Spleen (tissue), 7 donors: ENCODE measurements around the gene NRBF2.

ENCODE experiments used
- POLR2A ChIP-seq, 3 donors: fragments of 450-650 bp; IDR thresholded peaks; one replicate each; pipeline ENCODE4 v1.5.1; 2017; ENCODE audit warnings: antibody characterized with exemption in 3 of 3, mild to moderate bottlenecking in 1 of 3
- TF ChIP-seq, protein P1 (sequence below), 11 experiments: fragments of 200-600 bp in 7 of 11; fragments of 450-650 bp in 4 of 11; sonication (generic) in 4 of 11; IDR thresholded peaks in 8 of 11; conservative IDR thresholded peaks in 3 of 11; 1 replicate in 7 of 11; 2 replicates in 4 of 11; pipeline versions ENCODE4 v1.4.0 to v1.8.0; 2016 to 2021; ENCODE audit warnings: antibody characterized with exemption in 11 of 11, inconsistent platforms in 4 of 11, mild to moderate bottlenecking in 1 of 11
- donor health status: DM: no; HTN: no; CAD: no; lungs with moderate emphysema.
- donor health status: DM: no; HTN: no; CAD: no.
- donor health status: DM: no; HTN: no; CAD: no.

DNA sequence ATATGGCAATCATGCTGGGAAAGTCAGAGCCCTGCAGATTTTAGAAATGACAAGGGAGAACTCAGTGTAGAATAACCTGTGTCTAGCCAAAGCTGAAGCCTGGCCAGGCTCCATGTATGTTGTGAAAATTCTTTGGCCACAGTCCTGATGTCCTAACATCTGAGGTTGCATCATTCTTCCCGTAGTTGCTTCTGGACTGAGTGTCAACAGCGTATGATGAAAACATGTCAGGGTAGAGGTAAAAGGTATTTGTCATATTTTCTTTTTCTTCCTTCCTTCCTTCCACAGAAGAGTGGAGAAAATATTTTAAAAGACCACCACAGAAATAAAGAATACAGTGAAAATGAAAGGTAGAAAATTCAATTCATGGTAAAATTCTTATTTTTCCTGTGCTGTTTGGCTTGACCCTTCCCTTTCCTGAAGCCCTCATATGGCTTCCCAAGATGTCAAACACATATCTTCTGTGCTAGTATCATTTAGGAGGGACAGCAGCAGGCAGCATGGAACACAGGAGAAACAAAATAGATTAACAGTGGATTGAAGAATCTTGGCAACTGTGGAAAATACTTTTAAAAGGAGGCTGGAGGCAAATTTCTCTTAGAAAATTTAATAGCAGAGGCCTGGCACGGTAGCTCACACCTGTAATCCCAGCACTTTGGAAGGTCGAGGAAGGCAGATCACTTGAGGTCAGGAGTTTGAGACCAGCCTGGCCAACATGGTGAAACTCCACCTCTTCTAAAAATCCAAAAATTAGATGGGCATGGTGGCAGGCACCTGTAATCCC, 18.9 kb upstream of the NRBF2 start:
- TF ChIP-seq, protein P1, sequence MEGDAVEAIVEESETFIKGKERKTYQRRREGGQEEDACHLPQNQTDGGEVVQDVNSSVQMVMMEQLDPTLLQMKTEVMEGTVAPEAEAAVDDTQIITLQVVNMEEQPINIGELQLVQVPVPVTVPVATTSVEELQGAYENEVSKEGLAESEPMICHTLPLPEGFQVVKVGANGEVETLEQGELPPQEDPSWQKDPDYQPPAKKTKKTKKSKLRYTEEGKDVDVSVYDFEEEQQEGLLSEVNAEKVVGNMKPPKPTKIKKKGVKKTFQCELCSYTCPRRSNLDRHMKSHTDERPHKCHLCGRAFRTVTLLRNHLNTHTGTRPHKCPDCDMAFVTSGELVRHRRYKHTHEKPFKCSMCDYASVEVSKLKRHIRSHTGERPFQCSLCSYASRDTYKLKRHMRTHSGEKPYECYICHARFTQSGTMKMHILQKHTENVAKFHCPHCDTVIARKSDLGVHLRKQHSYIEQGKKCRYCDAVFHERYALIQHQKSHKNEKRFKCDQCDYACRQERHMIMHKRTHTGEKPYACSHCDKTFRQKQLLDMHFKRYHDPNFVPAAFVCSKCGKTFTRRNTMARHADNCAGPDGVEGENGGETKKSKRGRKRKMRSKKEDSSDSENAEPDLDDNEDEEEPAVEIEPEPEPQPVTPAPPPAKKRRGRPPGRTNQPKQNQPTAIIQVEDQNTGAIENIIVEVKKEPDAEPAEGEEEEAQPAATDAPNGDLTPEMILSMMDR (IDR thresholded peaks at IDR 0.05 in 8 of 11, conservative IDR thresholded peaks at IDR 0.05 in 3 of 11), result no peak
- no peak for TF ChIP-seq POLR2A (IDR thresholded peaks at IDR 0.05)
